H1 (cell line): Measurements from ENCODE around the gene RRBP1. TPM values are rescaled to one million over a fixed set of nuclear protein-coding genes. Genes with fewer than 3 reads are reported as not detected.

Experiments
- SP4 ChIP-seq: IDR thresholded peaks from 2 replicates; pipeline ENCODE4 v1.6.1; 2012; ENCODE audit warnings: low read length, inconsistent platforms
- SUZ12 ChIP-seq: fragments of 200-600 bp; sonication (generic); IDR thresholded peaks from 2 replicates; pipeline ENCODE4 v1.6.1; 2012; ENCODE audit warnings: mild to moderate bottlenecking, inconsistent platforms, low read length, moderate library complexity, mixed read lengths
- polyA plus RNA-seq, 7 experiments: library from polyadenylated mRNA; depleted of rRNA in 3 of 7; stranded (reverse) in 5 of 7; unstranded in 2 of 7; fragments of >200 nt in 5 of 7; fragments of 200-250 nt in 2 of 7; gene quantifications; 1 replicate in 5 of 7; 2 replicates in 1 of 7; 4 replicates in 1 of 7; pipeline versions ENCODE4 v1.2.1 to v1.2.3, GENCODE V29; 2011 to 2013; ENCODE audit warnings: missing spikeins in 2 of 7, mixed read lengths in 2 of 7
- total RNA-seq: library from RNA; stranded (reverse); fragmentation: NEBNext Ultra II Directional; extraction: Animal tissue kit (Norgen Biotek cat#: 25700); gene quantifications from 2 replicates; pipeline ENCODE4 v1.2.1, GENCODE V29; 2021

The RRBP1 gene
- total and polyA plus RNA-seq, 2 of the 8 experiments (the other 6 are each of a cell fraction or from before 2014, with no cell fraction given) = 15.9 to 157 TPM

GRCh38 chr20:17661121-17661744 is 20.8 kb downstream of the RRBP1 start (continued):
- no peak for TF ChIP-seq SUZ12
- TF ChIP-seq SP4 = no peak
- TF ChIP-seq, all 59 proteins: peak for 0
